ENCODE measurements around the gene COL25A1. TPM values are rescaled to one million over a fixed set of nuclear protein-coding genes. Genes with fewer than 3 reads are reported as not detected.

COL25A1 gene
- total RNA-seq, 2 donors from 2014 or later: 0.29 TPM; not detected in 1

GRCh38 chr4:109315818-109316217 is 13.4 kb upstream of the COL25A1 start:
- Histone ChIP-seq H3K27ac (no peak overlapping the region), H3K27me3 (no peaks in the 10 kb centered on the region), H3K9ac (ENCODE audit: low read depth in 2 of 2, low read length in 2 of 2) (no peak overlapping the region), H3K9me3 (no peaks in the 10 kb centered on the region), H3K4me1 (no peaks in the 10 kb centered on the region), H3K36me3 (no peaks in the 10 kb centered on the region), H3K4me3 (no peak overlapping the region)
- no peak for DNase-seq
- intact Hi-C loops (cut with DNase I): no loop called here
- TF ChIP-seq, protein P1, sequence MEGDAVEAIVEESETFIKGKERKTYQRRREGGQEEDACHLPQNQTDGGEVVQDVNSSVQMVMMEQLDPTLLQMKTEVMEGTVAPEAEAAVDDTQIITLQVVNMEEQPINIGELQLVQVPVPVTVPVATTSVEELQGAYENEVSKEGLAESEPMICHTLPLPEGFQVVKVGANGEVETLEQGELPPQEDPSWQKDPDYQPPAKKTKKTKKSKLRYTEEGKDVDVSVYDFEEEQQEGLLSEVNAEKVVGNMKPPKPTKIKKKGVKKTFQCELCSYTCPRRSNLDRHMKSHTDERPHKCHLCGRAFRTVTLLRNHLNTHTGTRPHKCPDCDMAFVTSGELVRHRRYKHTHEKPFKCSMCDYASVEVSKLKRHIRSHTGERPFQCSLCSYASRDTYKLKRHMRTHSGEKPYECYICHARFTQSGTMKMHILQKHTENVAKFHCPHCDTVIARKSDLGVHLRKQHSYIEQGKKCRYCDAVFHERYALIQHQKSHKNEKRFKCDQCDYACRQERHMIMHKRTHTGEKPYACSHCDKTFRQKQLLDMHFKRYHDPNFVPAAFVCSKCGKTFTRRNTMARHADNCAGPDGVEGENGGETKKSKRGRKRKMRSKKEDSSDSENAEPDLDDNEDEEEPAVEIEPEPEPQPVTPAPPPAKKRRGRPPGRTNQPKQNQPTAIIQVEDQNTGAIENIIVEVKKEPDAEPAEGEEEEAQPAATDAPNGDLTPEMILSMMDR (IDR thresholded peaks at IDR 0.05): no peak

GRCh38 chr4:109315341-109315740 is 12.9 kb upstream of the COL25A1 start:
- H3K36me3 ChIP-seq: no peaks in the 10 kb centered on the region
- no peak overlapping the region for H3K27ac ChIP-seq
- H3K27me3 ChIP-seq: no peaks in the 10 kb centered on the region
- no peak overlapping the region for H3K4me3 ChIP-seq
- H3K4me1 ChIP-seq: no peaks in the 10 kb centered on the region
- H3K9ac ChIP-seq (ENCODE audit: low read depth in 2 of 2, low read length in 2 of 2): no peak overlapping the region
- H3K9me3 ChIP-seq: no peaks in the 10 kb centered on the region
- TF ChIP-seq, protein P1 (IDR thresholded peaks at IDR 0.05): no peak
- intact Hi-C loops (cut with DNase I): no loop called here
- DNase-seq: no peak

- Histone ChIP-seq H3K4me3 (no peak overlapping the region), H3K36me3 (no peaks in the 10 kb centered on the region), H3K27me3 (no peaks in the 10 kb centered on the region), H3K9me3 (no peaks in the 10 kb centered on the region), H3K27ac (no peak overlapping the region), H3K4me1 (no peaks in the 10 kb centered on the region), H3K9ac (ENCODE audit: low read depth in 2 of 2, low read length in 2 of 2) (no peak overlapping the region)
- intact Hi-C loops (cut with DNase I): no loop called here
- TF ChIP-seq, protein P1 (IDR thresholded peaks at IDR 0.05): no peak
- no peak for DNase-seq
These were observed 11.0 kb upstream of the COL25A1 start for GRCh38 chr4:109313168-109314133.

DNA sequence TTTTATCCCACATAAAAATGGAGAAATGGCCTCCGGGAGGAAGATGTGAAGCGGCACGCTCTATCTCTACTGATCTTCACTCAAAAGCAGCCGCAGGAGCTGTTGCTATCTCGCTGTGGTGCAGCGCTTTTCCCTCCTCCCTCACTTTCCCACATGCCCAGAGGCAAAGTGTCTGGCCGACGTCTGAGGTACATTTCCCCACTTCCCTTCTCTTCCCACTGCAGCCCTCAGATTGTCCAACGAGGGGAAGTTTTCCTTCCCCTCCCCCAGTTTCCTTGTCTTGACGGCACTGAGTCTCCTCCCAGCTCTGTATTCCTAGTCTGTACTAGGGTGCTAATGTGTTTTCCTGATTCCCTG is 660 bp upstream of the COL25A1 start:
- H3K27me3 ChIP-seq: peaks cover 32% of the 10 kb centered on the region
- H3K4me1 ChIP-seq: peaks cover 11% of the 10 kb centered on the region
- H3K9ac ChIP-seq (ENCODE audit: low read depth in 2 of 2, low read length in 2 of 2): no peak overlapping the region
- no peak for DNase-seq
- TF ChIP-seq, protein P1 (IDR thresholded peaks at IDR 0.05): no peak
- no peaks in the 10 kb centered on the region for H3K36me3 ChIP-seq
- peak overlapping the region; percentile 37 for H3K4me3 ChIP-seq
- intact Hi-C loops (cut with DNase I): loop anchor here (10.0 kb wide), 1 partner anchor 468 kb away; no protein-coding TSS in a partner anchor
- H3K9me3 ChIP-seq: no peaks in the 10 kb centered on the region
- H3K27ac ChIP-seq: no peak overlapping the region

DNA sequence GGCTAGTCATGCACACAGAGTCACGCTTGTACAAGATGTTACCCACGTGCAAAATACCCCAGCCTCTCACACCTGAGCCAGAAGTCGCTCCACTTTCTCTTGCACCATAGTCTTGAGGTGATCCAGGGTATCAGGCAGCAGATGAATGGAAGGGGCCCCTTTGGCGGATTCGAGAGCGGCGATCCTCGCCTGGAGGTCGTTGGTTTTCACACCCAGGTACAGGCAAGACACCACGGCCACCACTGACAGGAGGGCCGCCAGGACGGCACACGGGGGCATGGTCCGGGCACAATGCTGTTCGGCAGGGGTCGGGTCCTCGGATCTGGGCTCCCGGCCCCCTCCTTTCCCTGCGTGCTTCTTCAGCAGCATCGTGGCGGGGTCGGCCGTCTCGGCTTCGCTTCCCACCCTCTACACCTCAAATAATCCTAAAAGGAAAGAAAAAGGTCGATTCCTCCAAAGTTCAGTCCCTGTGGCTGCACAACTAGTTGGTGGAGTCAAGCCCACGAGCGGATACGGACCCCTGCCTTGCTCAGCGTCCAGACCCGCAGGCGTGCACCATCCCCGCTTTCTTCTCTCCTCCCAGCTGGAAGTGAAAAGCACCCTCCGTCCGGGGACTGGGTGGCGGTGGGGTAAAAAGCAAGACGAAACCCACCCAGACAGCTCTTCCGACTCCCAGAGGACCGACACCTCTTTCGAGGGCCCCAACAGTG is 652 bp downstream of the COL25A1 start:
- TF ChIP-seq, protein P1 (IDR thresholded peaks at IDR 0.05): no peak
- Histone ChIP-seq H3K27ac (no peak overlapping the region), H3K36me3 (no peaks in the 10 kb centered on the region), H3K9ac (ENCODE audit: low read depth in 2 of 2, low read length in 2 of 2) (peak overlapping the region in 1 of 2 donors; percentile 47), H3K4me3 (peak overlapping the region; percentile 37), H3K9me3 (no peaks in the 10 kb centered on the region), H3K4me1 (peaks cover 11% of the 10 kb centered on the region), H3K27me3 (peaks cover 32% of the 10 kb centered on the region)
- intact Hi-C loops (cut with DNase I): loop anchor here (10.0 kb wide), 1 partner anchor 467 kb away; no protein-coding TSS in a partner anchor
- DNase-seq: no peak
